MM.1S (cell line): ENCODE data around the gene ZDHHC8.

Source experiments
- DNase-seq: peaks from one replicate; pipeline ENCODE4 v3.0.0-alpha.2; 2015
- H2AFZ ChIP-seq: fragments of 300-600 bp; sonication (generic); 2 replicates; pipeline ENCODE4 v1.6.0; 2016; ENCODE audit warnings: antibody characterized with exemption, low read length
- H3F3A ChIP-seq: fragments of 300-600 bp; sonication (generic); 2 replicates; pipeline ENCODE4 v1.6.1; 2016; ENCODE audit warnings: mild to moderate bottlenecking, antibody characterized with exemption, low read length, moderate library complexity, mixed read lengths; ENCODE audit not compliant: insufficient read depth
- H3K27ac ChIP-seq: fragments of 300-600 bp; sonication (generic); 2 replicates; pipeline ENCODE4 v1.5.1; 2016; ENCODE audit warnings: mild to moderate bottlenecking, low read length
- H3K27me3 ChIP-seq: fragments of 300-600 bp; sonication (generic); replicated peaks from 2 replicates; pipeline ENCODE4 v1.6.0; 2016; ENCODE audit warnings: low read length; ENCODE audit not compliant: insufficient read depth
- H3K36me3 ChIP-seq: fragments of 300-600 bp; sonication (generic); replicated peaks from 2 replicates; pipeline ENCODE4 v1.6.1; 2016; ENCODE audit warnings: mild to moderate bottlenecking, low read length, mixed read lengths; ENCODE audit not compliant: insufficient read depth
- H3K4me1 ChIP-seq: fragments of 300-600 bp; sonication (generic); 2 replicates; pipeline ENCODE4 v1.6.1; 2016; ENCODE audit warnings: low read length, mixed read lengths
- H3K4me2 ChIP-seq: fragments of 300-600 bp; sonication (generic); 2 replicates; pipeline ENCODE4 v1.6.0; 2016; ENCODE audit warnings: low read depth, low read length
- H3K4me3 ChIP-seq: fragments of 300-600 bp; sonication (generic); 2 replicates; pipeline ENCODE4 v1.5.1; 2016; ENCODE audit warnings: low read length, mixed read lengths
- H3K79me2 ChIP-seq: fragments of 300-600 bp; sonication (generic); 2 replicates; pipeline ENCODE4 v1.6.1; 2016; ENCODE audit warnings: mixed run types, low read length, mixed read lengths
- H3K9ac ChIP-seq: fragments of 300-600 bp; sonication (generic); 2 replicates; pipeline ENCODE4 v1.6.1; 2016; ENCODE audit warnings: low read length, mixed read lengths
- H3K9me2 ChIP-seq: fragments of 300-600 bp; sonication (generic); replicated peaks from 2 replicates; pipeline ENCODE4 v1.6.1; 2016; ENCODE audit warnings: mild to moderate bottlenecking, low read length, mixed read lengths; ENCODE audit not compliant: insufficient read depth
- H3K9me3 ChIP-seq: fragments of 300-600 bp; sonication (generic); replicated peaks from 2 replicates; pipeline ENCODE4 v1.6.1; 2016; ENCODE audit warnings: mild to moderate bottlenecking, low read length, mixed read lengths; ENCODE audit not compliant: insufficient read depth
- H4K20me1 ChIP-seq: fragments of 300-600 bp; sonication (generic); 2 replicates; pipeline ENCODE4 v1.6.1; 2016; ENCODE audit warnings: mild to moderate bottlenecking, low read length, moderate library complexity, mixed read lengths; ENCODE audit not compliant: insufficient read depth
- CTCF ChIP-seq: fragments of 300-600 bp; sonication (generic); IDR thresholded peaks from 2 replicates; pipeline ENCODE4 v1.5.1; 2016; ENCODE audit warnings: antibody characterized with exemption, low read length, mixed read lengths
- EZH2 ChIP-seq: fragments of 300-600 bp; sonication (generic); optimal IDR thresholded peaks from 2 replicates; pipeline ENCODE3; 2017; ENCODE audit warnings: low read depth, mild to moderate bottlenecking, antibody characterized with exemption, low read length, mixed read lengths
- EZH2phosphoT487 ChIP-seq: fragments of 300-600 bp; sonication (generic); IDR thresholded peaks from 2 replicates; pipeline ENCODE4 v1.6.1; 2018; ENCODE audit warnings: antibody characterized with exemption, low read length

The ZDHHC8 gene

GRCh38 chr22:20121856-20122415 is 9.7 kb upstream of the ZDHHC8 start:
- Histone ChIP-seq H3K27ac (no peak overlapping the region), H3K4me2 (no peak overlapping the region), H4K20me1 (peaks cover 27% of the 10 kb centered on the region), H3K4me3 (no peak overlapping the region), H3K9me2 (no peaks in the 10 kb centered on the region), H3K36me3 (peaks cover 10% of the 10 kb centered on the region; the same call in 1 of the 2 replicates), H3K9me3 (no peaks in the 10 kb centered on the region), H3K27me3 (no peaks in the 10 kb centered on the region), H3K4me1 (peaks cover 8% of the 10 kb centered on the region), H3K9ac (no peak overlapping the region), H2AFZ (no peak overlapping the region), H3K79me2 (peaks cover 72% of the 10 kb centered on the region), H3F3A (no peaks in the 10 kb centered on the region)
- no peak for TF ChIP-seq EZH2
- DNase-seq: no peak

- peaks cover 10% of the 10 kb centered on the region; the same call in 1 of the 2 replicates for H3K36me3 ChIP-seq
Observed at GRCh38 chr22:20123366-20124082, 8.1 kb upstream of the ZDHHC8 start.

GRCh38 chr22:20124083-20124787 is 7.4 kb upstream of the ZDHHC8 start:
- no peak overlapping the region for H3K9ac ChIP-seq
- peaks cover 10% of the 10 kb centered on the region; the same call in 1 of the 2 replicates for H3K36me3 ChIP-seq
- no peak overlapping the region for H3K27ac ChIP-seq
- peaks cover 55% of the 10 kb centered on the region for H3K79me2 ChIP-seq
- no peaks in the 10 kb centered on the region for H3K27me3 ChIP-seq
- H3F3A ChIP-seq: peaks cover 19% of the 10 kb centered on the region
- no peaks in the 10 kb centered on the region for H3K9me2 ChIP-seq
- H3K4me1 ChIP-seq: peaks cover 1% of the 10 kb centered on the region
- H3K9me3 ChIP-seq: no peaks in the 10 kb centered on the region
- no peak for DNase-seq
- no peak overlapping the region for H3K4me3 ChIP-seq
- H2AFZ ChIP-seq: no peak overlapping the region
- H4K20me1 ChIP-seq: peaks cover 27% of the 10 kb centered on the region
- no peak overlapping the region for H3K4me2 ChIP-seq
- no peak for TF ChIP-seq CTCF
- TF ChIP-seq EZH2: no peak
- TF ChIP-seq EZH2phosphoT487: no peak

More at GRCh38 chr22:20123366-20124082, 8.1 kb upstream of the ZDHHC8 start:
- Histone ChIP-seq H3F3A (peaks cover 11% of the 10 kb centered on the region), H3K4me3 (no peak overlapping the region), H3K27me3 (no peaks in the 10 kb centered on the region), H3K4me1 (peaks cover 8% of the 10 kb centered on the region), H3K4me2 (no peak overlapping the region), H4K20me1 (peaks cover 27% of the 10 kb centered on the region), H3K9me3 (no peaks in the 10 kb centered on the region), H3K9me2 (no peaks in the 10 kb centered on the region), H3K9ac (no peak overlapping the region), H3K79me2 (peaks cover 63% of the 10 kb centered on the region), H3K27ac (no peak overlapping the region), H2AFZ (no peak overlapping the region)
- no peak for TF ChIP-seq CTCF
- TF ChIP-seq EZH2phosphoT487: no peak
- no peak for TF ChIP-seq EZH2
- no peak for DNase-seq
